IgD-negative memory B cell (primary cell): ENCODE data around the gene EEF1AKMT1. TPM values are rescaled to one million over a fixed set of nuclear protein-coding genes. Genes with fewer than 3 reads are reported as not detected.

ENCODE experiments used
- H3K27ac Mint-ChIP-seq, 3 donors: one replicate each; pipeline ENCODE4 v1.8.0; 2020 to 2022; ENCODE audit warnings: mild to moderate bottlenecking in 3 of 3, mixed read lengths in 3 of 3, moderate library complexity in 1 of 3
- H3K27me3 Mint-ChIP-seq: one replicate; pipeline ENCODE4 v1.8.0; 2021; ENCODE audit warnings: mixed read lengths
- H3K36me3 Mint-ChIP-seq: one replicate; pipeline ENCODE4 v1.8.0; 2020; ENCODE audit warnings: mild to moderate bottlenecking, mixed read lengths
- H3K4me1 Mint-ChIP-seq, 3 donors: one replicate each; pipeline ENCODE4 v1.8.0; 2020 to 2022; ENCODE audit warnings: mixed read lengths in 3 of 3, mild to moderate bottlenecking in 1 of 3
- H3K4me3 Mint-ChIP-seq, 4 donors: one replicate each; pipeline ENCODE4 v1.8.0; 2020 to 2022; ENCODE audit warnings: mild to moderate bottlenecking in 4 of 4, mixed read lengths in 4 of 4, moderate library complexity in 3 of 4
- H3K9me3 Mint-ChIP-seq, 3 donors: one replicate each; pipeline ENCODE4 v1.8.0; 2020 to 2021; ENCODE audit warnings: mixed read lengths in 3 of 3, mild to moderate bottlenecking in 1 of 3
- polyA plus RNA-seq: library from polyadenylated mRNA; unstranded; fragments of 300-500 nt; fragmentation: Illumina TruSeq; gene quantifications from one replicate; pipeline ENCODE4 v1.2.3, GENCODE V29; 2021

Gene EEF1AKMT1
- polyA plus RNA-seq, 1 donor from 2014 or later = 10.5 TPM

DNA sequence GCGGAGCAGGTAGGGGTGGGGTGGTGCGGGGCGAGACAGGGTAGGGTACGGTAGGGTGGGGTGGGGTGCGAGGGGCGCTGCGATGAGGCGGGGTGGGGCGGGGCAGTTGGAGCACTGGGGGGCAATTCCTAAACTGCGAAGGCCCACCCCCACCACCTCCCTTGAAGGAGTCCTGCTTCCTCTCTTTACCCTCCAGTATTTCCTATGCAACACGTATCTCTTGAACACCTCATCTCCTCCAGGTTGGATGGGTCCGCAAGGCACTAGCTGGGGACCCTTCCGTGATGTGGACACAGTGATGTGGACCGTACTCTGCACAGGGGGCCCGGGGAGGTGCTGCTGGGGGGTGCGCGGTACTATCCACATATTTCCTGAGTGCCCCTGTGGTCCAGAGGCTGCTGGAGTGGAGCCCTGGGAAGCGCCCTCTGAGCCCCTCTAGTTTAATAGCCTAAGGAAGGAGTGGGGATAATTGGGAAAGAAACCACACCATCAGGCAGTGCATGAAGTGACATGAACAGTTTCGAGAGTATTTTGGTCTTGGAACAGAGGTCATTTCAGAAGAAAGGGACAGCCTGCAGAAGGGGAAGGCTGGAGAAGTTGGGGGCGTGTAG, 69.2 kb downstream of the EEF1AKMT1 start:
- Mint-ChIP-seq H3K27ac (peak overlapping the region in 1 of 3 donors; percentile 10), H3K4me3 (peak overlapping the region; percentile 72 to 87 (median 82)), H3K27me3 (peaks cover 1% of the 10 kb centered on the region), H3K9me3 (no peaks in the 10 kb centered on the region), H3K36me3 (no peaks in the 10 kb centered on the region), H3K4me1 (peaks cover 8 to 13% (median 10%) of the 10 kb centered on the region in 3 donors)

DNA sequence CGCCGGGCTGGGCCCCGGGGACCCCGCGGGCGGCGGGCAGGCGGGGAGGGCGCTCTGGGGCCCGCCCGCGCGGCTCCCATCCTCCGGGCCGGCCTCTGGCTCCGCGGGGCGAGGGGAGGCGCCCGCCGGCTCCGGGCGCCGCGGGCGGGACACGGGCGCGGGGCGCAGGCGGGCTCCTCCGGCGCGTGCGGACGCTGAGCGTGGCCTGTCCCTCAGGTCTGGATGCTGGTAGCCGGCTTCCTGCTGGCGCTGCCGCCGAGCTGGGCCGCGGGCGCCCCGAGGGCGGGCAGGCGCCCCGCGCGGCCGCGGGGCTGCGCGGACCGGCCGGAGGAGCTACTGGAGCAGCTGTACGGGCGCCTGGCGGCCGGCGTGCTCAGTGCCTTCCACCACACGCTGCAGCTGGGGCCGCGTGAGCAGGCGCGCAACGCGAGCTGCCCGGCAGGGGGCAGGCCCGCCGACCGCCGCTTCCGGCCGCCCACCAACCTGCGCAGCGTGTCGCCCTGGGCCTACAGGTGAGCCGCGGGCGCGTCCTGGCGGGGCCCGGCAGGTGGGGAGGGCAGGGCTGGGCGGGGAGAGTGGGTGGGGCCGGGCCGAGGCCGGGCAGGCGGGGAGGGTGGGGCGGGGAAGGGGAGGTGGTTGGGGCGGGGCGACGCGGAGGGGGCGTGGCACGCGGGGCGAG, 69.8 kb downstream of the EEF1AKMT1 start:
- Mint-ChIP-seq H3K36me3 (no peaks in the 10 kb centered on the region), H3K27ac (no peak overlapping the region)

GRCh38 chr13:20702915-20703779, 70.6 kb downstream of the EEF1AKMT1 start, which contains the start of gene IL17D:
TSS of gene IL17D (plus strand) at chr13:20703699. CDS start at chr13:20704002, 303 bp downstream.
- Mint-ChIP-seq H3K27ac (peak within 1 kb of the TSS in 2 of 3 donors; percentile 71 to 89), H3K36me3 (no peaks in the 10 kb centered on the region), H3K9me3 (no peaks in the 10 kb centered on the region), H3K4me1 (peaks cover 8 to 13% (median 10%) of the 10 kb centered on the region in 3 donors), H3K27me3 (peaks cover 1% of the 10 kb centered on the region), H3K4me3 (peak within 1 kb of the TSS; percentile 89 to 97 (median 94))

More for the DNA sequence above, 69.8 kb downstream of the EEF1AKMT1 start:
- H3K4me1 Mint-ChIP-seq = peaks cover 8 to 13% (median 10%) of the 10 kb centered on the region in 3 donors
- no peak overlapping the region for H3K4me3 Mint-ChIP-seq
- no peaks in the 10 kb centered on the region for H3K9me3 Mint-ChIP-seq
- peaks cover 1% of the 10 kb centered on the region for H3K27me3 Mint-ChIP-seq

DNA sequence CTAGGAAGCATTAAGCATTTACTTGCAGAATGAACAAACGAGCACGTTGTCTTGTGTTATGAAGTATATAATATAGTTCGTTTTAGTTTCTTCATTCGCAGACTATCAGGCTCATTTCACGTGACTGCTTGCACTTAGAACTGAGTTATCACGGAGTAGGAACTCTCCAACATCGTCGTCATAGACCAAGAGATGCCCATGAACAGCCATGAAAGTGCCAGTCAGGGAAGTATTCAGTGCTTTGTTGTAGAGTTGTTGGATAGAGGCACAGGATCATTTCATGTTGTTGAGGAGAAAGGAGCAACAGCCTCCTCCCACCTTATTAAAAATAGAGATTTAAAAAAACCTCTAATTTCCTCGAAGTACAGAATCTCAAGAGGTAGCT, 71.2 kb downstream of the EEF1AKMT1 start:
- peaks cover 4% of the 10 kb centered on the region for H3K27me3 Mint-ChIP-seq
- no peaks in the 10 kb centered on the region for H3K36me3 Mint-ChIP-seq
- peak overlapping the region in 1 of 3 donors; percentile 71 for H3K27ac Mint-ChIP-seq

DNA sequence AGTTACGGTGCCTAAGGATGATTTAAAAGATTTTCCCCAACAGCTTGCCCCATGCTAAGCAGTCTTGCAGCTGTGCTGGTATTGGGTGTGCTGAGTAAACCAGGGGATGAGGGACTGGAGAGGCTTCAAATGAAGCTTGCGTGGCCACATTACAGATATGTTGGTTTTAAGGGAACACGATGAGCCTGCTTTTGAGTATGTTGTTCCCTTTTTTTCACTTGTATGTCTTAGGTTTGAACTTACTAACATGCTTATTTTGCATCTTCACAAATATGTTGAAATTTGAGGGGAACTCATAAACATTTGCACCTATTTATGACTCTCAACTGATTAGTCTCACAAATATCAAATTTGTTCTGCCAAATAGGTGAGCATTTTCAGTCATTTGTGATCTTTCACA, 72.3 kb downstream of the EEF1AKMT1 start:
- Mint-ChIP-seq H3K4me1 (peaks cover 8 to 11% (median 11%) of the 10 kb centered on the region in 3 donors), H3K4me3 (peak overlapping the region in 1 of 4 donors; percentile 48), H3K36me3 (no peaks in the 10 kb centered on the region), H3K9me3 (no peaks in the 10 kb centered on the region), H3K27me3 (peaks cover 5% of the 10 kb centered on the region), H3K27ac (no peak overlapping the region)

More for the DNA sequence above, 71.2 kb downstream of the EEF1AKMT1 start:
- H3K4me3 Mint-ChIP-seq = peak overlapping the region; percentile 89 to 97 (median 94)
- no peaks in the 10 kb centered on the region for H3K9me3 Mint-ChIP-seq
- H3K4me1 Mint-ChIP-seq = peaks cover 8 to 13% (median 11%) of the 10 kb centered on the region in 3 donors

GRCh38 chr13:20700288-20700687, 73.5 kb downstream of the EEF1AKMT1 start:
- H3K4me3 Mint-ChIP-seq = peak overlapping the region in 1 of 4 donors; percentile 19

DNA sequence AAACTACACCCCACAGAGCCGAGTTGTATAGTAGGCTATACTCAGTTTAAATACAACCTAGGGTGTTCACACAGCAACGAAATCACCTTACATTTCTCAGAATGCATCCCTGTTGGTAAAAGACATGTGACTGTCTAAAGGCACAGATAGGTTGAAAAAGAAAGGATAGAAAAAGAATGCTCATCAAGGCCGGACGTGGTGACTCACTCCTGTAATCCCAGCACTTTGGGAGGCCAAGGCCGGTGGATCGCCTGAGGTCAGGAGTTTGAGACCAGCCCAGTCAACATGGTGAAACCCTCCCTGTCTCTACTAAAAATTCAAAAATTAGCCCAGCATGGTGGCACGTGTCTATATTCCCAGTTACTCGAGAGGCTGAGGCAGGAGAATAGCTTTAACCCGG, 74.0 kb downstream of the EEF1AKMT1 start:
- peaks cover 7 to 11% (median 8%) of the 10 kb centered on the region in 3 donors for H3K4me1 Mint-ChIP-seq
- H3K4me3 Mint-ChIP-seq = peak overlapping the region in 2 of 4 donors; percentile 28 to 44
- H3K9me3 Mint-ChIP-seq = no peaks in the 10 kb centered on the region
- no peak overlapping the region for H3K27ac Mint-ChIP-seq
- no peaks in the 10 kb centered on the region for H3K36me3 Mint-ChIP-seq
- H3K27me3 Mint-ChIP-seq = peaks cover 9% of the 10 kb centered on the region

More at GRCh38 chr13:20700288-20700687, 73.5 kb downstream of the EEF1AKMT1 start:
- no peaks in the 10 kb centered on the region for H3K9me3 Mint-ChIP-seq
- H3K27me3 Mint-ChIP-seq = peaks cover 8% of the 10 kb centered on the region
- peaks cover 7 to 11% (median 8%) of the 10 kb centered on the region in 3 donors for H3K4me1 Mint-ChIP-seq
- H3K36me3 Mint-ChIP-seq = no peaks in the 10 kb centered on the region
- H3K27ac Mint-ChIP-seq = no peak overlapping the region

DNA sequence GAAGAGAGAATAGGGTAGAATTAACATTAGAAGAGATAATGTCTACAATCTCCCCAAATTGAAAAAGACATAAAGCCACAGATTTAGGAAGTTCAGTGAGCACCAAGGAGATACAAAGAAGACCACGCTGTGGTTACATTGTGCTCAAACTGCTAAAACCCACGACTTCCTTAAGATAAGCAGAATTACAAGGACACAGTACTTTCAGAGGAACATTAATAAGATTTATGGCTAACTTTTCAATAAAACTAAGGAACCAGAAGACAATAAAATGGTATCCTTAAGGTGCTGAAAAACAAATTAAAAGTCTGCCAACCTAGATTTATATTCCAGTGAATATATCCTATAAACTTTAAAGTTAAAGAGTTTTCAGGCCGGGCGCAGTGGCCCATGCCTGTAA, 77.7 kb downstream of the EEF1AKMT1 start:
- Mint-ChIP-seq H3K36me3 (no peaks in the 10 kb centered on the region), H3K9me3 (no peaks in the 10 kb centered on the region), H3K27ac (no peak overlapping the region), H3K4me1 (peaks cover 0 to 4% (median 1%) of the 10 kb centered on the region in 3 donors), H3K4me3 (no peak overlapping the region), H3K27me3 (peaks cover 10% of the 10 kb centered on the region)

- H3K4me3 Mint-ChIP-seq = no peak overlapping the region
- no peaks in the 10 kb centered on the region for H3K9me3 Mint-ChIP-seq
- H3K4me1 Mint-ChIP-seq = no peaks in the 10 kb centered on the region
- H3K36me3 Mint-ChIP-seq = peaks cover 5% of the 10 kb centered on the region
- no peak overlapping the region for H3K27ac Mint-ChIP-seq
- H3K27me3 Mint-ChIP-seq = peaks cover 7% of the 10 kb centered on the region
Measured at GRCh38 chr13:20691616-20692015, 82.1 kb downstream of the EEF1AKMT1 start.

DNA sequence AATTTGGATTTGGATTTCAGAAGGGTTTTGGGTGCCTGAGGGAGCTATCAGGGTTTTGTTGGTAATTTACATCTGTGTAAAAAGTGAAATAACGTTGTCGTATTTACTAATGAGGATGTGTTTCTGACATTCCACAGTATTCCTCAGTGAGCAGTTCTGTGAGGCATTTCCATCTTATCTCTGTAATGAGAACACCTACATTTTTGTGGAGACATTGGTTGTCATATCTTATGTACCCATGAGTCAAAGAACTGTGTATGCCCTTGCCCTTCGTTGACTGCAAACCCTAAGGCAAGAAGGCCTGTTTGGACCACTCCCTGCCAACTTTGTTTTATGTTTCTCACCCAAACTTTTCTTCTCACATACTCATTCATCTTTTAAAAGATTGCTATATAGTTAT, 84.5 kb downstream of the EEF1AKMT1 start:
- H3K36me3 Mint-ChIP-seq = peaks cover 5% of the 10 kb centered on the region
- H3K9me3 Mint-ChIP-seq = no peaks in the 10 kb centered on the region
- no peak overlapping the region for H3K27ac Mint-ChIP-seq
- H3K27me3 Mint-ChIP-seq = no peaks in the 10 kb centered on the region
- no peak overlapping the region for H3K4me3 Mint-ChIP-seq
- H3K4me1 Mint-ChIP-seq = no peaks in the 10 kb centered on the region

DNA sequence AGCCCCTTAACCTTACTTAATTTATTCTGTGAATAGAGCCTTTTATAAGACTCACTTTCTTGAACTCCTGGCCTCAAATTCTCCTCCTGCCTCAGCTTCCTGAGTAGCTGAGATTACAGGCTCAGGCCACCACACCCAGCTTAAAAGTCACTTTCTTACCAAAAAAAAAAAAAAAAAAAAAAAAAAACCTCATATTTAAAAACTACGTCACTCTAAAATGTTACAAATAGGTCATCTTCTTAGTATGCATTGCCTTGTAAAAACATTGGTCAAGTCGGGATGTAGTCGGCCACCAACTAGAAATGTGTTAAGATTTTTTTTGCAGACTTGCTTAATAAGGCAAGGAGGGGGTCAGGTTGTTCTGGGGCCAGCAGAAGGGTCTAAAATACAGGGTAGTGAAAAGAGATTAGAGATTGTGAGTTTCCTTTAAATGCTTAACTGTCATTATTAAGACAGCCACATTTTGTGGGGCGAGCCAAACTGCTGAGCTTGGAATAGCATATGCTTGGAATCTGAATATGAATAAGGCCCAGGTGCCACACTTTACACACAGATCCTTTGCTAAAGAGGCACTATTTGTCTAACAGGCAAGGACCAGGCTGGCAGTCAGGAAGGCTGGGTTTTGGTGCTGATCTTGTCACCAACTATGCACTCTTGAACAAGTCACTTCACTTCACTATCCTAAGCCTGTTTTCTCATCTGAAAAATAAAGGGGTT, 86.7 kb downstream of the EEF1AKMT1 start:
- no peak overlapping the region for H3K27ac Mint-ChIP-seq
- H3K27me3 Mint-ChIP-seq = no peaks in the 10 kb centered on the region
- no peaks in the 10 kb centered on the region for H3K9me3 Mint-ChIP-seq
- H3K36me3 Mint-ChIP-seq = peaks cover 5% of the 10 kb centered on the region
- no peak overlapping the region for H3K4me3 Mint-ChIP-seq
- no peaks in the 10 kb centered on the region for H3K4me1 Mint-ChIP-seq

GRCh38 chr13:20686167-20686566, 87.6 kb downstream of the EEF1AKMT1 start:
- Mint-ChIP-seq H3K36me3 (peaks cover 5% of the 10 kb centered on the region), H3K27me3 (no peaks in the 10 kb centered on the region), H3K9me3 (no peaks in the 10 kb centered on the region), H3K4me1 (no peaks in the 10 kb centered on the region), H3K27ac (no peak overlapping the region), H3K4me3 (no peak overlapping the region)

DNA sequence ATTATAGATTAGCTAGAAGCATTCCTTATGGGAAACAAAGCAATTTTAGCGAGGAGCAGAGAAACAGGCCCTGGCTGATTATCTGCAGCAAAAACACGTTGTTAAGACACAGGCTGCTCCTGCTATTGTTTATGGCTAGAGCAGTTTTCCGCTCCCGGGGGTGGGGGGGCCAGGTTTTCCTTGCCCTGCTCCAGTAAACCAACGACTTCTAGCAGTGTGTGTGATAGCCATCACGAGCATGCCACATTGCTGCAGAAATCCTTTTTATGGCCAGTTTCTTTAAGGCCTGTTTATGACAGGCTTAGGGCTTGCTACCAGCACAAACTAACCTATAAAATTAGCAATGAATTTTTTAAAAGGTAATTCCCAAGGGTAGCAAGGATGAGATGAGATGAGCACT, 88.7 kb downstream of the EEF1AKMT1 start:
- no peaks in the 10 kb centered on the region for H3K27me3 Mint-ChIP-seq
- peaks cover 5% of the 10 kb centered on the region for H3K36me3 Mint-ChIP-seq
- no peak overlapping the region for H3K27ac Mint-ChIP-seq
- no peaks in the 10 kb centered on the region for H3K4me1 Mint-ChIP-seq
- H3K9me3 Mint-ChIP-seq = no peaks in the 10 kb centered on the region
- no peak overlapping the region for H3K4me3 Mint-ChIP-seq

DNA sequence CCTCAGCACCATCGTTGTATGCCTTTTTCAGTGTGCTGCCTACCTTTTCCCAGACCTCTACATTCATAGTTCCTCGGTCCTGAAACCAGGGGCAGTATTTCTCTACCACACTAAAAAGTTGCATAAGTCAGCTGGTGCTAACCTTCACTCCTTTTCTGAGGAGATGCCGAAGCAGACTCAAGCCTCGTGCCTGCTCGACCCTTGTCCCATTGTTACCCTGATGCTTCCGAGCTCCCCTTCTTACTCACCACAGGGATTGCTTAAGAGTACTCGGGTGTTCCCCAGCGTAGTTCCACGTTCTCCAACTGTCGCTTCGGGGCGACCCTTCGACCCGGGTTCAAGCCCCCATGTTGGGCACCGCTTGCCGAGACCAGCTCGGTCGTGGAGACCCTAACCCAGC, 89.2 kb downstream of the EEF1AKMT1 start:
- H3K4me1 Mint-ChIP-seq = no peaks in the 10 kb centered on the region
- peaks cover 3% of the 10 kb centered on the region for H3K36me3 Mint-ChIP-seq
- no peak overlapping the region for H3K27ac Mint-ChIP-seq
- no peak overlapping the region for H3K4me3 Mint-ChIP-seq
- no peaks in the 10 kb centered on the region for H3K9me3 Mint-ChIP-seq
- H3K27me3 Mint-ChIP-seq = no peaks in the 10 kb centered on the region
